Ovary (tissue), 9 donors: Measurements from ENCODE around the gene TENM3. TPM values are rescaled to one million over a fixed set of nuclear protein-coding genes. Genes with fewer than 3 reads are reported as not detected.

Experiments used
- DNase-seq, 5 donors: peaks; one replicate each; pipeline ENCODE4 v3.0.0-alpha.2; 2019 to 2020
- H3K27ac ChIP-seq, 2 donors: fragments of 200-600 bp; one replicate each; pipeline versions ENCODE4 v1.5.1 to v1.8.0; 2019 to 2022
- H3K27me3 ChIP-seq: fragments of 200-600 bp; one replicate; pipeline ENCODE4 v1.8.0; 2022
- H3K36me3 ChIP-seq: fragments of 200-600 bp; sonication (generic); one replicate; pipeline ENCODE4 v1.5.1; 2019
- H3K4me1 ChIP-seq: one replicate; pipeline ENCODE4 v1.8.1; 2013; ENCODE audit warnings: mild to moderate bottlenecking, moderate library complexity; ENCODE audit not compliant: insufficient read depth
- H3K4me3 ChIP-seq: fragments of 200-600 bp; sonication (generic); one replicate; pipeline ENCODE4 v1.5.1; 2017
- H3K9me3 ChIP-seq, 2 donors: fragments of 200-600 bp in 1 of 2; sonication (generic) in 1 of 2; one replicate each; pipeline versions ENCODE4 v1.5.1 to v1.8.1; 2013 to 2019; ENCODE audit warnings: mild to moderate bottlenecking in 1 of 2, moderate library complexity in 1 of 2
- EP300 ChIP-seq: sonication (generic); formaldehyde crosslinking; IDR thresholded peaks from one replicate; pipeline ENCODE4 v1.6.1; 2017; ENCODE audit warnings: antibody characterized with exemption
- POLR2A ChIP-seq: fragments of 450-650 bp; IDR thresholded peaks from one replicate; pipeline ENCODE4 v1.6.1; 2017; ENCODE audit warnings: antibody characterized with exemption, mild to moderate bottlenecking, moderate library complexity
- WGBS, 3 donors: extraction: QIAGEN DNeasy Blood & Tissue Kit in 1 of 3; methylation state at CpG; one replicate each; pipeline versions ENCODE4 v1.1.5 to v1.1.7; 2013 to 2017; 5-methylcytosine and 5-hydroxymethylcytosine counted together
- intact Hi-C, 4 donors: fragments of 100-400 bp; cut with DNase I; formaldehyde crosslinking; loops; one replicate each; pipeline versions ENCODE4 v1.11.0 to v1.15.1; 2022 to 2023
- polyA plus RNA-seq, 2 donors: library from polyadenylated mRNA; stranded (reverse); fragments of 200-250 nt in 1 of 2; fragments of 350-450 nt in 1 of 2; fragmentation: Illumina TruSeq in 1 of 2; extraction: RNeasy Lipid Tissue Mini Kit (QIAGEN cat#74804) in 1 of 2; gene quantifications; one replicate each; pipeline ENCODE4 v1.2.3, GENCODE V29; 2013 to 2014
- total RNA-seq, 7 donors: library from RNA; depleted of rRNA in 2 of 7; stranded (reverse); fragments of >200 nt in 2 of 7; fragmentation: NEBNext Ultra II Directional in 3 of 7; extraction: Animal tissue kit (Norgen Biotek cat#: 25700) in 3 of 7; gene quantifications; one replicate each; pipeline versions ENCODE4 v1.1.0 to v1.2.4, GENCODE V29; 2016 to 2023
- TF ChIP-seq, protein P1 (sequence below), 3 donors: fragments of 450-650 bp in 2 of 3; fragments of 200-600 bp in 1 of 3; IDR thresholded peaks; one replicate each; pipeline versions ENCODE4 v1.5.1 to v1.8.0; 2016 to 2022; ENCODE audit warnings: antibody characterized with exemption in 3 of 3, mild to moderate bottlenecking in 1 of 3
- donor health status: DM: no; HTN: no; CAD: no; lungs with moderate emphysema.
- donor health status: DM: no; HTN: no; CAD: no.
- donor health status: Bipolar disorder and iron deficiency.
- donor health status: DM: yes; HTN: yes; CAD: no.
- donor health status: DM: no; HTN: no; CAD: no.
- donor health status: DM: yes; HTN: yes; CAD: no.

Gene TENM3
- total and polyA plus RNA-seq, 9 donors, result 0.82 to 16.1 (median 5.7) TPM

DNA sequence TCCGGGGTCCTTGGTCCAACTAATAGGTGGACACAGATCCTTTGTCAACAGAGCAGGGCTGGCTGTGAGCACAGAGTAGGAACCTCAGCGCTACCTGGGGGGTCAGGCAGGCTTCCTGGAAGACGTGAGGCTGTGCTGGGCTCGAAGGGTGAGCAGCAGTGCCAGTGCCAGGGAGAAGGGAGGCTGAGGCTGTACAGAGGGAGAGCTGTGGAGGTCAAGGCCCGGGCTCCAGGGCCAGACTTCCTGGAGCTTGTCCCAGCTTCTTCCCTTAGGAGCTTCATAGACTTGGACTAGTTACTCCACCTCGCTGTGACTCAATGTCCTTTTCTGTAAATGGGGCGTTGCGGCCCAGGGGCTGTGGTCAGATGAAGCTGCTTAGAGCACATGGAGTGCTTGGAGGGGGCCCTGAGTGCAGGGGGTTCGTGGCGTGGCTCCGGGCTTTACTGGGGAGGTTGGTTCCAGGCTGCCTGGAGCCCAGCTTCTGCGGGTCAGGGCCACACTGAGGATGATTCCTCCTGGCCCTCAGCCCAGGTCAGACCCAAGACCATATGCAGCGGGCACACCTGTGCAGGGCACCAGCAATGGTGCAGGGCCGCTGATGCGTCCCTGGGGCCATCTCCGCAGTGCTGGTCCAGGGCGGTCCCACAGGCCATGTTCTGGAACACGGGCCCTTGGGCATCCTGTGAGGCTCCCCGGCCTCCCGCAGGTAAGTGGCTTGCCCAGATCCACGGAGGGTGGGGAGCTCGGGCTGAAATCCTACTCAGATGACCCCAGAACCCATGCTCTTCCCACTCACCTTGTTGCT is 575.9 kb downstream of the TENM3 start:
- Histone ChIP-seq H3K27ac (no peak overlapping the region), H3K36me3 (no peaks in the 10 kb centered on the region), H3K27me3 (no peaks in the 10 kb centered on the region), H3K9me3 (no peaks in the 10 kb centered on the region), H3K4me1 (no peaks in the 10 kb centered on the region), H3K4me3 (no peak overlapping the region)
- intact Hi-C loops, result no loop called here
- WGBS, 3 donors, result 91 to 92% (median 91%) methylated on average over 19 to 22 of the region's 22 CpGs
- no peak for DNase-seq
- TF ChIP-seq EP300 (no peak), POLR2A (no peak)
- TF ChIP-seq, protein P1, sequence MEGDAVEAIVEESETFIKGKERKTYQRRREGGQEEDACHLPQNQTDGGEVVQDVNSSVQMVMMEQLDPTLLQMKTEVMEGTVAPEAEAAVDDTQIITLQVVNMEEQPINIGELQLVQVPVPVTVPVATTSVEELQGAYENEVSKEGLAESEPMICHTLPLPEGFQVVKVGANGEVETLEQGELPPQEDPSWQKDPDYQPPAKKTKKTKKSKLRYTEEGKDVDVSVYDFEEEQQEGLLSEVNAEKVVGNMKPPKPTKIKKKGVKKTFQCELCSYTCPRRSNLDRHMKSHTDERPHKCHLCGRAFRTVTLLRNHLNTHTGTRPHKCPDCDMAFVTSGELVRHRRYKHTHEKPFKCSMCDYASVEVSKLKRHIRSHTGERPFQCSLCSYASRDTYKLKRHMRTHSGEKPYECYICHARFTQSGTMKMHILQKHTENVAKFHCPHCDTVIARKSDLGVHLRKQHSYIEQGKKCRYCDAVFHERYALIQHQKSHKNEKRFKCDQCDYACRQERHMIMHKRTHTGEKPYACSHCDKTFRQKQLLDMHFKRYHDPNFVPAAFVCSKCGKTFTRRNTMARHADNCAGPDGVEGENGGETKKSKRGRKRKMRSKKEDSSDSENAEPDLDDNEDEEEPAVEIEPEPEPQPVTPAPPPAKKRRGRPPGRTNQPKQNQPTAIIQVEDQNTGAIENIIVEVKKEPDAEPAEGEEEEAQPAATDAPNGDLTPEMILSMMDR (IDR thresholded peaks at IDR 0.05), result no peak

DNA sequence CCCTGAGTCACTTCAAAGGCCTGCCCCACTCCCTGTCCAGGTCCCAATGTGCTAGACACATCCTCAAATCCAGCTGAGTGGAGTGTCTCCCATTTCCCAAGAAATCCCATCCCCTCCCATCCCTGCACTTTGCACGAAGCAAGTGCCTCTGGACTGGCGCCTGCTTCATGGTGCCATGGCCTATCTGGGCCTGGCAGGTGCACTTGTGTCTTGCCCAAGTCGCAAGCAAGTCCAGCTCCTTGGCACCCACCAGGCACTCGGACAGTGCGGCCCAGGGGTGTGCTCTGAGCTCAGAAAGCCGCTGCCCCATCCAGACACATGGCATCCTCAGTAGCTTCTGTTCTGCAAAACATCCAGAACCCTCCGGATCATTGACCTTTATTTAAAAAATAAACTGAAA is 576.5 kb downstream of the TENM3 start:
- H3K4me1 ChIP-seq, result no peaks in the 10 kb centered on the region
- no peaks in the 10 kb centered on the region for H3K27me3 ChIP-seq
- H3K27ac ChIP-seq, result no peak overlapping the region
- TF ChIP-seq EP300 (no peak), POLR2A (no peak)
- TF ChIP-seq, protein P1 (IDR thresholded peaks at IDR 0.05), result no peak
- H3K36me3 ChIP-seq, result no peaks in the 10 kb centered on the region
- H3K9me3 ChIP-seq, result no peaks in the 10 kb centered on the region
- no peak for DNase-seq
- H3K4me3 ChIP-seq, result no peak overlapping the region
- intact Hi-C loops, result no loop called here
- WGBS, 3 donors, result 91 to 94% (median 93%) methylated on average over 7 of the region's 7 CpGs

DNA sequence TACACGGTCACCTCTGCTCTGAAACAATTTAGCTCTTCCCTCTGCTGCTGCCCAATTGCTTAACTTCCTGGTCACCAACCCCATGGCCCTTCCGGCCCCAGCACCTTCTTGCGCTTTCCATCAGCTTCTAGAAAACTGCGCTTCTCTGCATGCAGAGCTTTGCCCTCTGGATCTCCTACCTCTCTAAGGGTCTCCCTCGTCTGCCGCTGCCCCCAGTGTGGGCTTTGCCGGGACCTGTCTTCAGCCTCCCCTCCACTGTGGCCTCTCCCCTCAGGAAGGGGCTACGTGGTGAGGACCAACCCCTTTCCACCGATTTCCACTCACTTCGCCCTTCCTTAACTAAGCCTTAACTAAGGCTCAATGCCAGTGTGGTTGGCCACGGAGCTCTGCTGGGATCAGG is 579.4 kb downstream of the TENM3 start:
- Histone ChIP-seq H3K27ac (no peak overlapping the region), H3K9me3 (no peaks in the 10 kb centered on the region), H3K27me3 (no peaks in the 10 kb centered on the region), H3K4me3 (no peak overlapping the region), H3K36me3 (no peaks in the 10 kb centered on the region), H3K4me1 (no peaks in the 10 kb centered on the region)
- WGBS, 3 donors, result 90 to 92% (median 91%) methylated on average over 11 of the region's 11 CpGs
- no peak for DNase-seq
- no peak for TF ChIP-seq EP300
- TF ChIP-seq, protein P1 (IDR thresholded peaks at IDR 0.05), result no peak
- TF ChIP-seq POLR2A, result no peak
- intact Hi-C loops, result no loop called here

DNA sequence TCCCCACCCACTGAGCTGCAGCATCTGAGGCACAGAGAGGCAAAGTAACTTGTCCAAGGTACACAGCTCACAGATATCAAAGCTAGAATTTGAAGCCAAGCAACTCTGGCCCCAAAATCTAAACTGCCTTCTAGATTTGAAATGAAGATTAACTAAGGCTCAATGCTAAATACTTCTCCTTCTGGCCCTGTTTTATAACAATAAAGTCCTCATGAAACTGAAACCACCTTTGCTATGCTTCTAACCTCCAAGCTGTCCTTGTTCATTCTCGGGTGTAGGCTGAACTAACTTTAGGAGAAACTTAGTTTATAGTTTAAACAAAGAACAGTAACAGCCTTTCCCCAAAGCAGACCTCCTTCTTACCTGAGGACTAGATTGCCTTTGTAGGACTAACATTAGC is 580.4 kb downstream of the TENM3 start:
- Histone ChIP-seq H3K36me3 (no peaks in the 10 kb centered on the region), H3K9me3 (no peaks in the 10 kb centered on the region), H3K27ac (no peak overlapping the region), H3K27me3 (no peaks in the 10 kb centered on the region), H3K4me1 (no peaks in the 10 kb centered on the region), H3K4me3 (no peak overlapping the region)
- WGBS, 3 donors, result 34 to 56% (median 52%) methylated on average over 1 of the region's 1 CpG
- TF ChIP-seq EP300, result no peak
- TF ChIP-seq, protein P1 (IDR thresholded peaks at IDR 0.05), result no peak
- TF ChIP-seq POLR2A, result no peak
- no peak for DNase-seq
- intact Hi-C loops, result no loop called here
